Neuronal stem cell (in vitro differentiated cells): Measurements from ENCODE around the gene TLL2.

Source experiments
- DNase-seq: peaks from one replicate; pipeline ENCODE4 v3.0.0-alpha.2; 2013; ENCODE audit warnings: low spot score
- H2AFZ ChIP-seq: one replicate; pipeline ENCODE4 v1.6.1; 2013; ENCODE audit warnings: mild to moderate bottlenecking, low read length, inconsistent platforms
- H2AK5ac ChIP-seq: 2 replicates; pipeline ENCODE4 v1.6.1; 2013; ENCODE audit warnings: low read depth, mild to moderate bottlenecking, inconsistent platforms, low read length, moderate library complexity, mixed read lengths
- H2BK120ac ChIP-seq: 2 replicates; pipeline ENCODE4 v1.6.1; 2013; ENCODE audit warnings: low read depth, mild to moderate bottlenecking, inconsistent platforms, low read length, moderate library complexity, mixed read lengths
- H2BK12ac ChIP-seq: one replicate; pipeline ENCODE4 v1.6.1; 2013; ENCODE audit warnings: low read length, inconsistent platforms
- H2BK15ac ChIP-seq: 2 replicates; pipeline ENCODE4 v1.6.1; 2013; ENCODE audit warnings: mild to moderate bottlenecking, low read length, inconsistent platforms, mixed read lengths
- H2BK5ac ChIP-seq: one replicate; pipeline ENCODE4 v1.6.1; 2013; ENCODE audit warnings: inconsistent platforms, mild to moderate bottlenecking, low read length, moderate library complexity
- H3K14ac ChIP-seq: one replicate; pipeline ENCODE4 v1.6.1; 2013; ENCODE audit warnings: low read length, inconsistent platforms
- H3K18ac ChIP-seq: 2 replicates; pipeline ENCODE4 v1.6.1; 2013; ENCODE audit warnings: low read length, inconsistent platforms
- H3K23ac ChIP-seq: 2 replicates; pipeline ENCODE4 v1.6.1; 2013; ENCODE audit warnings: low read depth, mild to moderate bottlenecking, mixed read lengths, low read length, inconsistent platforms; ENCODE audit not compliant: poor library complexity
- H3K27ac ChIP-seq: replicated peaks from 3 replicates; pipeline ENCODE4 v1.5.1; 2013; ENCODE audit warnings: low read length, inconsistent platforms
- H3K27me3 ChIP-seq, 3 experiments: 2 replicates each; pipeline ENCODE4 v1.6.1; 2013; ENCODE audit warnings: low read length in 3 of 3, mild to moderate bottlenecking in 2 of 3, inconsistent platforms in 1 of 3, low read depth in 1 of 3, mixed read lengths in 1 of 3, moderate library complexity in 1 of 3; ENCODE audit not compliant: control insufficient read depth in 3 of 3, insufficient read depth in 3 of 3
- H3K36me3 ChIP-seq, 2 donors: replicated peaks in 1 of 2; 2 replicates each; pipeline ENCODE4 v1.6.1; 2013; ENCODE audit warnings: low read length in 2 of 2; ENCODE audit not compliant: control insufficient read depth in 2 of 2, insufficient read depth in 2 of 2
- H3K4ac ChIP-seq: 2 replicates; pipeline ENCODE4 v1.6.1; 2013; ENCODE audit warnings: inconsistent platforms, mild to moderate bottlenecking, low read length, moderate library complexity
- H3K4me1 ChIP-seq, 2 donors: 1 replicate in 1 of 2; 2 replicates in 1 of 2; pipeline ENCODE4 v1.6.1; 2013; ENCODE audit warnings: low read length in 2 of 2, low read depth in 1 of 2; ENCODE audit not compliant: control insufficient read depth in 2 of 2, insufficient read depth in 1 of 2
- H3K4me2 ChIP-seq: one replicate; pipeline ENCODE4 v1.6.1; 2013; ENCODE audit warnings: mild to moderate bottlenecking, low read length, inconsistent platforms; ENCODE audit not compliant: insufficient read depth, poor library complexity, severe bottlenecking
- H3K4me3 ChIP-seq, 2 donors: 2 replicates each; pipeline ENCODE4 v1.5.1; 2013; ENCODE audit warnings: low read length in 2 of 2, mild to moderate bottlenecking in 2 of 2, inconsistent platforms in 1 of 2, moderate library complexity in 1 of 2
- H3K79me1 ChIP-seq: one replicate; pipeline ENCODE4 v1.6.1; 2013; ENCODE audit warnings: low read depth, mild to moderate bottlenecking, inconsistent platforms, low read length, moderate library complexity
- H3K9ac ChIP-seq: one replicate; pipeline ENCODE4 v1.6.1; 2013; ENCODE audit warnings: mild to moderate bottlenecking, low read depth, low read length, inconsistent platforms; ENCODE audit not compliant: poor library complexity
- H3K9me3 ChIP-seq, 2 donors: replicated peaks in 1 of 2; 2 replicates each; pipeline versions ENCODE3 to v1.6.1; 2013; ENCODE audit warnings: low read length in 2 of 2, mild to moderate bottlenecking in 2 of 2, inconsistent platforms in 1 of 2, low read depth in 1 of 2, mixed read lengths in 1 of 2, moderate library complexity in 1 of 2; ENCODE audit not compliant: control insufficient read depth in 2 of 2, insufficient read depth in 1 of 2
- H4K8ac ChIP-seq: one replicate; pipeline ENCODE4 v1.6.1; 2013; ENCODE audit warnings: low read depth, mild to moderate bottlenecking, inconsistent platforms, low read length, moderate library complexity
- H4K91ac ChIP-seq: one replicate; pipeline ENCODE4 v1.6.1; 2013; ENCODE audit warnings: low read length, low read depth, mild to moderate bottlenecking, inconsistent platforms; ENCODE audit not compliant: poor library complexity
- WGBS, 2 donors: extraction: QIAGEN DNeasy Blood & Tissue Kit; methylation state at CpG; one replicate each; pipeline ENCODE4 v1.1.7; 2013; ENCODE audit warnings: missing lambda C conversion rate in 2 of 2, mixed read lengths in 1 of 2; ENCODE audit not compliant: insufficient read length in 2 of 2, insufficient replicate concordance in 1 of 2; ENCODE audit errors: extremely low coverage in 2 of 2; 5-methylcytosine and 5-hydroxymethylcytosine counted together

TLL2 gene

DNA sequence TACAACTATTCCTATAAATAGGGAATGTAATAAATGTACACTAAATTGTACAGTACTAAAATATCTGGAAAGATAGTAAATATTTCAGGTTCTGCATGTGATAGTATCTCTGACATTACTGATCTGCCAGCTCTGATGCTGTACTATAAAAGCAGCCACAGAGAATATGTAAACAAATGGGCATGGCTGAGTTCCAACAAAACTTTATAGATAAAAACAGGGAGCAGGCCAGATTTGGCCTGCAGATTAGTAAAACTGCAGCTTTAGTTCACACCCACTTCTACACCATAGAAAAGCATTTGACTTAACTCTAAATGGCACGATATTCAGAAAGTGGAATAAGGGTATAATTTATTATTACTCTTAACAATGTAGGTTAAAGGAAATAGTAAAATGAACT is 18.8 kb upstream of the TLL2 start:
- no peak overlapping the region for H2BK120ac ChIP-seq
- no peak overlapping the region for H2BK12ac ChIP-seq
- no peaks in the 10 kb centered on the region for H3K27me3 ChIP-seq
- no peaks in the 10 kb centered on the region for H3K4me1 ChIP-seq
- H2AK5ac ChIP-seq, result no peak overlapping the region
- H3K9ac ChIP-seq, result no peak overlapping the region
- H2BK5ac ChIP-seq, result no peak overlapping the region
- H3K4me2 ChIP-seq, result no peak overlapping the region
- WGBS, 2 donors, result no CpG with 5 or more reads among the region's 1 CpG
- H3K36me3 ChIP-seq, result peaks cover 4 to 67% of the 10 kb centered on the region in 2 donors
- H3K14ac ChIP-seq, result no peak overlapping the region
- H3K4me3 ChIP-seq, result no peak overlapping the region
- H3K27ac ChIP-seq, result no peak overlapping the region
- no peak for DNase-seq
- H3K9me3 ChIP-seq, result no peaks in the 10 kb centered on the region
- no peak overlapping the region for H2BK15ac ChIP-seq
- H3K18ac ChIP-seq, result no peak overlapping the region
- no peak overlapping the region for H3K4ac ChIP-seq
- H4K8ac ChIP-seq, result no peak overlapping the region
- H3K23ac ChIP-seq, result no peak overlapping the region
- H4K91ac ChIP-seq, result no peak overlapping the region
- H2AFZ ChIP-seq, result no peak overlapping the region
- H3K79me1 ChIP-seq, result no peaks in the 10 kb centered on the region

DNA sequence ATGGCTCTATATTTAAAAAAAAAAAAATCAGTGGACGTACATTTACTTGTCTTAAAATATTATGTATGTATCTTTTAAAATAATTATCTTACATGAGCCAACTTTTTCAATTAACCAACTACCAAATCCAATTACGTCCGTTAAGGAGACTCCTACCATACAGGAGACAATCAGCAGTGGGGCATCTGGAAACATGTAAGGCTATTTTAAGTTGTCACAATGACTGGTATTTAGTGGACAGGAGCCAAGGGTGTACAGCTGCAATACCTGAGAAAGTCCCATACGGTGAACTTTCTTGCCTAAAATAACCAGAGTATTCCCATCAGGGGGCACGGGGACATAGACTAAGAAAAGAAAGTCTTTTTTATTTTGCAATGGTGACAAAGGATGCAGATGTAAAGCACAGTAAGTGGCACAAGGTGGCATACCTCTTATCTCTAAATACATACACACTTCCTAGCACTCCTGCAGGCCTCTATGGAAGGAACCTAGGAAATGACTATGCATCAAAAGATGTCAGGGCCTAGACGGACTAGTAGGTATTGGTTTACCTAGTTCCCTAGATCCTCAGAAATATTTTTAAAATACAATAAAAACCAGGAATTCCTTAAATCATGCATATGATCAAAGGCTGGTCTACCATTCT is 16.0 kb upstream of the TLL2 start:
- no peak for DNase-seq
- Histone ChIP-seq H4K8ac (no peak overlapping the region), H2AFZ (no peak overlapping the region), H3K18ac (no peak overlapping the region), H3K4ac (no peak overlapping the region), H2BK12ac (no peak overlapping the region), H3K27ac (no peak overlapping the region), H2BK5ac (no peak overlapping the region), H4K91ac (no peak overlapping the region), H2BK15ac (no peak overlapping the region), H3K4me3 (no peak overlapping the region), H3K4me1 (no peaks in the 10 kb centered on the region), H3K27me3 (no peaks in the 10 kb centered on the region), H2BK120ac (no peak overlapping the region), H3K14ac (no peak overlapping the region), H3K9ac (no peak overlapping the region), H3K4me2 (no peak overlapping the region), H3K79me1 (no peaks in the 10 kb centered on the region), H3K23ac (no peak overlapping the region), H3K9me3 (no peaks in the 10 kb centered on the region), H2AK5ac (no peak overlapping the region), H3K36me3 (peaks cover 7 to 87% of the 10 kb centered on the region in 2 donors)
- WGBS, 2 donors, result no CpG with 5 or more reads among the region's 6 CpGs

DNA sequence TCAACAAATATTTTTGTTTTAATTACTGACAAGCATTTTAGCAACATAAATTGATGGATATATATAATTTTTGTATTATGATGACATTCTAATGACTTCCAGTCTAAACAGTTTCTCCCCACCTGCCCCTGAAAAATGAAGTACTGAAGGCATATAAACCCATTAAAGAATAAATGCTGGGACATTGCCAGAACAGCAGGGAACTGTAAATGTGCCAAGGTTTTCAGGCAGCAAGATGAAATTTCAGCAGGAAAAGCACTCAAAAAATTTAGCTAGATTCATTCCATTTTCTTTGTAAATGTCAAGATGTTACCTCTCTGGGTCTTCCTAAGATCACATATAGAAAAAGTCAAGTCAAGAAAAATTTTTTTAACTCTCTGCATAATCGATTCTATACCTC is 11.0 kb upstream of the TLL2 start:
- Histone ChIP-seq H2BK12ac (no peak overlapping the region), H3K79me1 (no peaks in the 10 kb centered on the region), H3K14ac (no peak overlapping the region)

DNA sequence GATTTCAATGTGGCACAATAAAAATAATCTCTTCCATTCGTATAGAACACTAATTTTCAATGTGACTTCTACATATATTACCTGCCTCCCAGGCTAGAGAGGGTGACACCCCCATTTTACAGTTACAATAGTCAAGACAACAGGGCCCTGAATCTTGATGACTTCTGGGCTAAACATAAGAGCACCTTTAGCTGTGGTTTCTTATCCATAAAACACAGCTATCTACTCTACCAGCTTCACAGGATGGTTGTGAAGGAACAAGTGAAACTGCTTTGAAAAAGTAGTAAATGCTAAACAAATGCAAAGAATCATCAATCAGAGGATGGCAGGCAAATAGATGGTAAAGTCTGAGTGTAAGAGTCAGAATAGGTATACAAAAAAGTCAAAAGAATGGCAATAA is 3.6 kb upstream of the TLL2 start:
- H3K23ac ChIP-seq, result no peak overlapping the region
- no peak overlapping the region for H3K14ac ChIP-seq
- H3K4me2 ChIP-seq, result no peak overlapping the region
- H2AK5ac ChIP-seq, result no peak overlapping the region
- DNase-seq, result no peak
- H4K8ac ChIP-seq, result no peak overlapping the region
- no peak overlapping the region for H4K91ac ChIP-seq
- peaks cover 0 to 41% of the 10 kb centered on the region in 2 donors for H3K36me3 ChIP-seq
- H2BK15ac ChIP-seq, result no peak overlapping the region
- H3K18ac ChIP-seq, result no peak overlapping the region
- WGBS, 2 donors, result no CpG with 5 or more reads among the region's 1 CpG
- H3K27me3 ChIP-seq, result peaks cover 0 to 11% (median 9%) of the 10 kb centered on the region in 3 experiments
- H2BK12ac ChIP-seq, result no peak overlapping the region
- H3K4me3 ChIP-seq, result no peak overlapping the region
- no peaks in the 10 kb centered on the region for H3K9me3 ChIP-seq
- no peak overlapping the region for H3K9ac ChIP-seq
- H3K4me1 ChIP-seq, result peaks cover 5 to 8% of the 10 kb centered on the region in 2 donors
- H3K27ac ChIP-seq, result no peak overlapping the region
- H2BK5ac ChIP-seq, result no peak overlapping the region
- H2AFZ ChIP-seq, result no peak overlapping the region
- H2BK120ac ChIP-seq, result no peak overlapping the region
- H3K4ac ChIP-seq, result no peak overlapping the region
- no peaks in the 10 kb centered on the region for H3K79me1 ChIP-seq

More for the DNA sequence above, 11.0 kb upstream of the TLL2 start:
- no peak overlapping the region for H3K9ac ChIP-seq
- no peak overlapping the region for H3K4ac ChIP-seq
- H3K36me3 ChIP-seq, result peaks cover 3 to 97% of the 10 kb centered on the region in 2 donors
- H2BK15ac ChIP-seq, result no peak overlapping the region
- no peak overlapping the region for H3K27ac ChIP-seq
- H3K4me2 ChIP-seq, result no peak overlapping the region
- no CpG with 5 or more reads among the region's 1 CpG for WGBS, 2 donors
- DNase-seq, result no peak
- H2AFZ ChIP-seq, result no peak overlapping the region
- H3K9me3 ChIP-seq, result no peaks in the 10 kb centered on the region
- H3K23ac ChIP-seq, result no peak overlapping the region
- H3K4me3 ChIP-seq, result no peak overlapping the region
- no peak overlapping the region for H2BK120ac ChIP-seq
- H4K8ac ChIP-seq, result no peak overlapping the region
- H2BK5ac ChIP-seq, result no peak overlapping the region
- no peak overlapping the region for H3K18ac ChIP-seq
- no peaks in the 10 kb centered on the region for H3K4me1 ChIP-seq
- no peak overlapping the region for H2AK5ac ChIP-seq
- H4K91ac ChIP-seq, result no peak overlapping the region
- H3K27me3 ChIP-seq, result no peaks in the 10 kb centered on the region
